Sigmoid colon (tissue), 4 donors: ENCODE results near the gene EOMES.

Experiments used
- CTCF ChIP-seq, 4 experiments: fragments of 450-650 bp in 3 of 4; fragments of 200-600 bp in 1 of 4; IDR thresholded peaks; one replicate each; pipeline ENCODE4 v1.5.1; 2016 to 2019; ENCODE audit warnings: antibody characterized with exemption in 4 of 4, mild to moderate bottlenecking in 3 of 4, moderate library complexity in 2 of 4
- POLR2AphosphoS5 ChIP-seq, 4 donors: sonication (generic); formaldehyde crosslinking; IDR thresholded peaks; one replicate each; pipeline ENCODE4 v1.6.1; 2017; ENCODE audit warnings: antibody characterized with exemption in 4 of 4

GRCh38 chr3:27715863-27716262 is 6.3 kb downstream of the EOMES start:
- TF ChIP-seq CTCF (IDR thresholded peaks at IDR 0.05) (no peak), POLR2AphosphoS5 (IDR thresholded peaks at IDR 0.05) (no peak)
